ENCODE data around the gene SACM1L.

Gene SACM1L

DNA sequence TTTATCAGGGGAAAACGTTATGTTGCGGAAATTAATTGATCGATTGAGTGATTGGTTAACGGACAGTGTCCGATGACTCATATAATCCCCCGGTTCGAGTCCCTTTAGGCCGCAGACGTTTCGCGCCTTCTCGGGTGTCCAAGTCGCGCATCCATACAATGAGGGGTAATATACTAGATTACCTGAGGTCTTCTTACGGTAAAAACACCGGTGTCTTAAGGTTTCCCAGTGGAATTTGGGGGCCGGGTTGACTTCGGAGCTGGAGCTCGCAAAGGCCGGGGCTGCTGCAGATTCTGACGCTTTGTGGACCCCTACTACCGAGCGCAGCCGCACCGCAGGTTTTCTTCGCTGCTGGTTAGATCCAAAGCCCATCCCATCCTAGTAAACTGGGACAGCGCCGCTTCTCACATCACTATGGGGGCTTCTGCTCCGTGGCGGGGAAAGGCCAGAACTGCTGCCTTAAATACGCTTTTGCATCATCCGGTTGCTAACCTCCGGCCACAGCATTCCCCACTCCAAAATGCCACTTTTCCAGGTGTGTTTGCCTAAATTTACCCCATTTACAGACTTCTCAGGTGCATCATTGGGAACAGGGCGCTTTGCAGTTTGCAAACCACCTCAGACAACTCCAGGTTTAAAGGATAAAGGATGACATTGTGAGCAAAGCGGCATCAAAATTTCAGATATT, 858 bp upstream of the SACM1L start (continued):
- TF ChIP-seq, protein P1, sequence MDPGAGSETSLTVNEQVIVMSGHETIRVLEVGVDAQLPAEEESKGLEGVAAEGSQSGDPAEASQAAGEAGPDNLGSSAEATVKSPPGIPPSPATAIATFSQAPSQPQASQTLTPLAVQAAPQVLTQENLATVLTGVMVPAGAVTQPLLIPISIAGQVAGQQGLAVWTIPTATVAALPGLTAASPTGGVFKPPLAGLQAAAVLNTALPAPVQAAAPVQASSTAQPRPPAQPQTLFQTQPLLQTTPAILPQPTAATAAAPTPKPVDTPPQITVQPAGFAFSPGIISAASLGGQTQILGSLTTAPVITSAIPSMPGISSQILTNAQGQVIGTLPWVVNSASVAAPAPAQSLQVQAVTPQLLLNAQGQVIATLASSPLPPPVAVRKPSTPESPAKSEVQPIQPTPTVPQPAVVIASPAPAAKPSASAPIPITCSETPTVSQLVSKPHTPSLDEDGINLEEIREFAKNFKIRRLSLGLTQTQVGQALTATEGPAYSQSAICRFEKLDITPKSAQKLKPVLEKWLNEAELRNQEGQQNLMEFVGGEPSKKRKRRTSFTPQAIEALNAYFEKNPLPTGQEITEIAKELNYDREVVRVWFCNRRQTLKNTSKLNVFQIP (CRISPR knock-in tag; IDR thresholded peaks at IDR 0.05; ENCODE audit: borderline replicate concordance, low read depth): no peak

DNA sequence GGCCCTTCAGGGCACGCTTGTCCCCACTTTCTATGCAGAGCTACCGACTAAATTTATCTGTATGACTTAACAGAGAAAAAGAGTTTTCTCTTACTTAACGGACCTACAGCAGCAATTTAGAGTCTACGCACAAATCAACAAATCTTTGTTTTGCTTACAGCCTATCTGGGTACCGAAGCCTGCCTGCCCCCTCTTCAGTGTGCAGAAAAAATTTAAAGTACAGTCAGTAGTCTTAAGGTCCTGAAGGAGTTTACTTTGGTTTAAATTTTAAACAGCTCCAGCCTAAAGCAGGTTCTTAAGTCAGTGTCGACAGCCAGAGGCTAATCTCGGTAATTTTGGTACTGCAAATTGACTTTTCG, 570 bp downstream of the SACM1L start:
- no peak for ATAC-seq
- TF ChIP-seq GLIS3 (CRISPR knock-in tag; IDR thresholded peaks at IDR 0.05) (no peak), ZNF565 (CRISPR knock-in tag; conservative IDR thresholded peaks at IDR 0.05; ENCODE audit: low read depth) (no peak), ZNF8 (CRISPR knock-in tag; IDR thresholded peaks at IDR 0.05) (no peak), BACH2 (CRISPR knock-in tag; IDR thresholded peaks at IDR 0.05; ENCODE audit: borderline replicate concordance) (no peak), OSR1 (CRISPR knock-in tag; IDR thresholded peaks at IDR 0.05) (no peak), ESRRG (CRISPR knock-in tag; IDR thresholded peaks at IDR 0.05) (no peak), TOX (CRISPR knock-in tag; IDR thresholded peaks at IDR 0.05; ENCODE audit: borderline replicate concordance) (no peak), CSDC2 (CRISPR knock-in tag; IDR thresholded peaks at IDR 0.05) (no peak)
- TF ChIP-seq, protein P2, sequence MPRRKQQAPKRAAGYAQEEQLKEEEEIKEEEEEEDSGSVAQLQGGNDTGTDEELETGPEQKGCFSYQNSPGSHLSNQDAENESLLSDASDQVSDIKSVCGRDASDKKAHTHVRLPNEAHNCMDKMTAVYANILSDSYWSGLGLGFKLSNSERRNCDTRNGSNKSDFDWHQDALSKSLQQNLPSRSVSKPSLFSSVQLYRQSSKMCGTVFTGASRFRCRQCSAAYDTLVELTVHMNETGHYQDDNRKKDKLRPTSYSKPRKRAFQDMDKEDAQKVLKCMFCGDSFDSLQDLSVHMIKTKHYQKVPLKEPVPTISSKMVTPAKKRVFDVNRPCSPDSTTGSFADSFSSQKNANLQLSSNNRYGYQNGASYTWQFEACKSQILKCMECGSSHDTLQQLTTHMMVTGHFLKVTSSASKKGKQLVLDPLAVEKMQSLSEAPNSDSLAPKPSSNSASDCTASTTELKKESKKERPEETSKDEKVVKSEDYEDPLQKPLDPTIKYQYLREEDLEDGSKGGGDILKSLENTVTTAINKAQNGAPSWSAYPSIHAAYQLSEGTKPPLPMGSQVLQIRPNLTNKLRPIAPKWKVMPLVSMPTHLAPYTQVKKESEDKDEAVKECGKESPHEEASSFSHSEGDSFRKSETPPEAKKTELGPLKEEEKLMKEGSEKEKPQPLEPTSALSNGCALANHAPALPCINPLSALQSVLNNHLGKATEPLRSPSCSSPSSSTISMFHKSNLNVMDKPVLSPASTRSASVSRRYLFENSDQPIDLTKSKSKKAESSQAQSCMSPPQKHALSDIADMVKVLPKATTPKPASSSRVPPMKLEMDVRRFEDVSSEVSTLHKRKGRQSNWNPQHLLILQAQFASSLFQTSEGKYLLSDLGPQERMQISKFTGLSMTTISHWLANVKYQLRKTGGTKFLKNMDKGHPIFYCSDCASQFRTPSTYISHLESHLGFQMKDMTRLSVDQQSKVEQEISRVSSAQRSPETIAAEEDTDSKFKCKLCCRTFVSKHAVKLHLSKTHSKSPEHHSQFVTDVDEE (CRISPR knock-in tag; IDR thresholded peaks at IDR 0.05): no peak
- TF ChIP-seq, protein P3, sequence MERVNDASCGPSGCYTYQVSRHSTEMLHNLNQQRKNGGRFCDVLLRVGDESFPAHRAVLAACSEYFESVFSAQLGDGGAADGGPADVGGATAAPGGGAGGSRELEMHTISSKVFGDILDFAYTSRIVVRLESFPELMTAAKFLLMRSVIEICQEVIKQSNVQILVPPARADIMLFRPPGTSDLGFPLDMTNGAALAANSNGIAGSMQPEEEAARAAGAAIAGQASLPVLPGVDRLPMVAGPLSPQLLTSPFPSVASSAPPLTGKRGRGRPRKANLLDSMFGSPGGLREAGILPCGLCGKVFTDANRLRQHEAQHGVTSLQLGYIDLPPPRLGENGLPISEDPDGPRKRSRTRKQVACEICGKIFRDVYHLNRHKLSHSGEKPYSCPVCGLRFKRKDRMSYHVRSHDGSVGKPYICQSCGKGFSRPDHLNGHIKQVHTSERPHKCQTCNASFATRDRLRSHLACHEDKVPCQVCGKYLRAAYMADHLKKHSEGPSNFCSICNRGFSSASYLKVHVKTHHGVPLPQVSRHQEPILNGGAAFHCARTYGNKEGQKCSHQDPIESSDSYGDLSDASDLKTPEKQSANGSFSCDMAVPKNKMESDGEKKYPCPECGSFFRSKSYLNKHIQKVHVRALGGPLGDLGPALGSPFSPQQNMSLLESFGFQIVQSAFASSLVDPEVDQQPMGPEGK (CRISPR knock-in tag; IDR thresholded peaks at IDR 0.05; ENCODE audit: borderline replicate concordance): no peak

DNA sequence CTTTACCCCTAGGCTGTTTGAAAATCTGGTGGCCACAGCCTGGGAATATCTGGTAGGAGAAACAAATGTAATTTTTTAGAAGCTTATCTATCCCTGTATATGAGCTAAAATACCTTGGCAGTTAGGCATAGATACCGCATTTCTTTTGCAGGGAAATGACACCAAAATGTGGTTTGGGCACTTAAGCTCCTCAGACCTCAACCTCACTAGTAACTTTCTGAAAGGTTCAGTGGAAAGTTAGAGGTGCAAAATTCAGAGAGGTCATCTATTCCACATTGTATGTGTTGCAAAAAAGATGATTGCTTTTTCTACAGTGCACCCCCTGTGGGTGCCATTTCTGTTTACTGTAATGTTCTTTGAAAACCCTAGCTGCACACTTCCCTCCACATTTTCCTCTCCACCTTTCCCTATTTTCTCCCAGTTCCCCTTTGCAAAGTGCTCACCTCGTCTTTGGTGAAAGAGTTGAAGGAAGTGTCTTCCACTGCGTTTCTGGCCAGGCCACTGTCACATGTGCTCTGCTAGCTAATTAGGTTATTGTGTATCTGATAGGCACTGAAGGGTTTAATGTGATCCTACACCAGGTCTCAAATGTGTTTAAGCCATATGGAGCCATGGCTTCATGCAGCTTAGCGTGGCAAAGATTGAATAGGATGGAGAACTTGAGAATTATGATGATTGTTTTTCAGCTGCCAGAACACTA, 1.3 kb downstream of the SACM1L start:
- TF ChIP-seq, protein P2 (CRISPR knock-in tag; IDR thresholded peaks at IDR 0.05): peak; percentile 66; the same call in 1 of the 2 replicates
- TF ChIP-seq ZC3H10 (CRISPR knock-in tag; IDR thresholded peaks at IDR 0.05) (no peak), SNAI2 (CRISPR knock-in tag; IDR thresholded peaks at IDR 0.05) (no peak), TCF4 (CRISPR knock-in tag; IDR thresholded peaks at IDR 0.05; ENCODE audit: borderline replicate concordance) (peak; percentile 81), ZFP3 (CRISPR knock-in tag; IDR thresholded peaks at IDR 0.05) (no peak), ZNF8 (CRISPR knock-in tag; IDR thresholded peaks at IDR 0.05) (no peak), CSDC2 (CRISPR knock-in tag; IDR thresholded peaks at IDR 0.05) (no peak), ZFP30 (CRISPR knock-in tag; IDR thresholded peaks at IDR 0.05) (no peak), TOX (CRISPR knock-in tag; IDR thresholded peaks at IDR 0.05; ENCODE audit: borderline replicate concordance) (no peak), ISL1 (CRISPR knock-in tag; IDR thresholded peaks at IDR 0.05) (no peak), OSR1 (CRISPR knock-in tag; IDR thresholded peaks at IDR 0.05) (no peak), BACH2 (CRISPR knock-in tag; IDR thresholded peaks at IDR 0.05; ENCODE audit: borderline replicate concordance) (no peak), GLIS3 (CRISPR knock-in tag; IDR thresholded peaks at IDR 0.05) (no peak)
- TF ChIP-seq, protein P1 (CRISPR knock-in tag; IDR thresholded peaks at IDR 0.05; ENCODE audit: borderline replicate concordance, low read depth): no peak
- TF ChIP-seq, protein P4, sequence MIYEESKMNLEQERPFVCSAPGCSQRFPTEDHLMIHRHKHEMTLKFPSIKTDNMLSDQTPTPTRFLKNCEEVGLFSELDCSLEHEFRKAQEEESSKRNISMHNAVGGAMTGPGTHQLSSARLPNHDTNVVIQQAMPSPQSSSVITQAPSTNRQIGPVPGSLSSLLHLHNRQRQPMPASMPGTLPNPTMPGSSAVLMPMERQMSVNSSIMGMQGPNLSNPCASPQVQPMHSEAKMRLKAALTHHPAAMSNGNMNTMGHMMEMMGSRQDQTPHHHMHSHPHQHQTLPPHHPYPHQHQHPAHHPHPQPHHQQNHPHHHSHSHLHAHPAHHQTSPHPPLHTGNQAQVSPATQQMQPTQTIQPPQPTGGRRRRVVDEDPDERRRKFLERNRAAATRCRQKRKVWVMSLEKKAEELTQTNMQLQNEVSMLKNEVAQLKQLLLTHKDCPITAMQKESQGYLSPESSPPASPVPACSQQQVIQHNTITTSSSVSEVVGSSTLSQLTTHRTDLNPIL (CRISPR knock-in tag; IDR thresholded peaks at IDR 0.05; ENCODE audit: low read depth): no peak
- no peak for ATAC-seq
